Measurements from ENCODE around the gene UBASH3B.
"Not testable (repeated sequence)": the region's sequence is repeated elsewhere in the genome, so short reads cannot be mapped to it uniquely, and the experiment has no call there.

UBASH3B gene

GRCh38 chr11:122655527-122656072, at the start of gene UBASH3B:
Gene UBASH3B, plus strand, starts transcription at chr11:122655722. Its CDS starts 328 bp downstream, at chr11:122656050.
- Histone ChIP-seq H3K79me2 (ENCODE audit: insufficient read depth, low read length) (peaks cover 67% of the 10 kb centered on the region), H2AFZ (ENCODE audit: low read length) (peak within 1 kb of the TSS; percentile 40), H3K9ac (ENCODE audit: low read depth, low read length, poor library complexity, severe bottlenecking) (peak within 1 kb of the TSS; percentile 96), H3K4me2 (ENCODE audit: low read depth, low read length, poor library complexity, severe bottlenecking) (peak within 1 kb of the TSS; percentile 78), H4K20me1 (ENCODE audit: insufficient read depth, low read length, poor library complexity, severe bottlenecking) (peaks cover 38% of the 10 kb centered on the region), H3F3A (ENCODE audit: low read depth) (no peaks in the 10 kb centered on the region), H3K4me3 (ENCODE audit: low read length, poor library complexity, severe bottlenecking) (peak within 1 kb of the TSS; percentile 89), H3K36me3 (ENCODE audit: insufficient read depth, low read length) (no peaks in the 10 kb centered on the region), H3K9me2 (replicated peaks; ENCODE audit: low read depth, low read length) (no peaks in the 10 kb centered on the region), H3K27me3 (ENCODE audit: insufficient read depth, low read length, poor library complexity, severe bottlenecking) (peaks cover 10% of the 10 kb centered on the region), H3K9me3 (ENCODE audit: insufficient read depth, low read depth, low read length) (no peaks in the 10 kb centered on the region), H3K4me1 (ENCODE audit: insufficient read depth, low read length, poor library complexity, severe bottlenecking) (peaks cover 52% of the 10 kb centered on the region)
- TF ChIP-seq CTCF (conservative IDR thresholded peaks at IDR 0.05; ENCODE audit: low read length): no peak
- no peak for TF ChIP-seq EZH2phosphoT487 (IDR thresholded peaks at IDR 0.05; ENCODE audit: borderline replicate concordance)

- H2AFZ ChIP-seq (ENCODE audit: low read length); H3K79me2 ChIP-seq (ENCODE audit: insufficient read depth, low read length): not testable (repeated sequence)
These were observed 48.4 kb upstream of the UBASH3B start for GRCh38 chr11:122607162-122607561.

GRCh38 chr11:122612123-122612824, 43.2 kb upstream of the UBASH3B start:
- Histone ChIP-seq H4K20me1 (ENCODE audit: insufficient read depth, low read length, poor library complexity, severe bottlenecking) (no peaks in the 10 kb centered on the region), H3K9me2 (replicated peaks; ENCODE audit: low read depth, low read length) (no peaks in the 10 kb centered on the region), H3K4me1 (ENCODE audit: insufficient read depth, low read length, poor library complexity, severe bottlenecking) (no peaks in the 10 kb centered on the region), H3K9me3 (ENCODE audit: insufficient read depth, low read depth, low read length) (no peaks in the 10 kb centered on the region), H2AFZ (ENCODE audit: low read length) (no peak overlapping the region), H3K9ac (ENCODE audit: low read depth, low read length, poor library complexity, severe bottlenecking) (no peak overlapping the region), H3K4me2 (ENCODE audit: low read depth, low read length, poor library complexity, severe bottlenecking) (no peak overlapping the region), H3F3A (ENCODE audit: low read depth) (no peaks in the 10 kb centered on the region), H3K36me3 (ENCODE audit: insufficient read depth, low read length) (no peaks in the 10 kb centered on the region), H3K27me3 (ENCODE audit: insufficient read depth, low read length, poor library complexity, severe bottlenecking) (no peaks in the 10 kb centered on the region), H3K4me3 (ENCODE audit: low read length, poor library complexity, severe bottlenecking) (no peak overlapping the region), H3K79me2 (ENCODE audit: insufficient read depth, low read length) (no peaks in the 10 kb centered on the region)
- no peak for TF ChIP-seq CTCF (conservative IDR thresholded peaks at IDR 0.05; ENCODE audit: low read length)
- no peak for TF ChIP-seq EZH2phosphoT487 (IDR thresholded peaks at IDR 0.05; ENCODE audit: borderline replicate concordance)

More at GRCh38 chr11:122607162-122607561, 48.4 kb upstream of the UBASH3B start:
- not testable (repeated sequence) for H3K4me1 ChIP-seq (ENCODE audit: insufficient read depth, low read length, poor library complexity, severe bottlenecking); H3K27me3 ChIP-seq (ENCODE audit: insufficient read depth, low read length, poor library complexity, severe bottlenecking); H3K4me3 ChIP-seq (ENCODE audit: low read length, poor library complexity, severe bottlenecking); H3K9me3 ChIP-seq (ENCODE audit: insufficient read depth, low read depth, low read length); H3K4me2 ChIP-seq (ENCODE audit: low read depth, low read length, poor library complexity, severe bottlenecking); H3K9ac ChIP-seq (ENCODE audit: low read depth, low read length, poor library complexity, severe bottlenecking); H3F3A ChIP-seq (ENCODE audit: low read depth); H3K36me3 ChIP-seq (ENCODE audit: insufficient read depth, low read length); H3K9me2 ChIP-seq (replicated peaks; ENCODE audit: low read depth, low read length); H4K20me1 ChIP-seq (ENCODE audit: insufficient read depth, low read length, poor library complexity, severe bottlenecking)

- no peaks in the 10 kb centered on the region for H3K9me3 ChIP-seq (ENCODE audit: insufficient read depth, low read depth, low read length)
- no peaks in the 10 kb centered on the region for H3K79me2 ChIP-seq (ENCODE audit: insufficient read depth, low read length)
- no peak overlapping the region for H3K4me2 ChIP-seq (ENCODE audit: low read depth, low read length, poor library complexity, severe bottlenecking)
- H4K20me1 ChIP-seq (ENCODE audit: insufficient read depth, low read length, poor library complexity, severe bottlenecking): no peaks in the 10 kb centered on the region
- H3K4me1 ChIP-seq (ENCODE audit: insufficient read depth, low read length, poor library complexity, severe bottlenecking): no peaks in the 10 kb centered on the region
- H3F3A ChIP-seq (ENCODE audit: low read depth): no peaks in the 10 kb centered on the region
- H3K36me3 ChIP-seq (ENCODE audit: insufficient read depth, low read length): no peaks in the 10 kb centered on the region
- no peaks in the 10 kb centered on the region for H3K27me3 ChIP-seq (ENCODE audit: insufficient read depth, low read length, poor library complexity, severe bottlenecking)
- H3K9ac ChIP-seq (ENCODE audit: low read depth, low read length, poor library complexity, severe bottlenecking): no peak overlapping the region
- H3K9me2 ChIP-seq (replicated peaks; ENCODE audit: low read depth, low read length): no peaks in the 10 kb centered on the region
- H3K4me3 ChIP-seq (ENCODE audit: low read length, poor library complexity, severe bottlenecking): no peak overlapping the region
- TF ChIP-seq CTCF (conservative IDR thresholded peaks at IDR 0.05; ENCODE audit: low read length) (no peak), EZH2phosphoT487 (IDR thresholded peaks at IDR 0.05; ENCODE audit: borderline replicate concordance) (no peak)
- peak overlapping the region; percentile 37 for H2AFZ ChIP-seq (ENCODE audit: low read length)
These were observed 38.8 kb upstream of the UBASH3B start for GRCh38 chr11:122616718-122617117.
